IMR-90 (cell line): ENCODE data around the gene TNRC6C. TPM values are rescaled to one million over a fixed set of nuclear protein-coding genes. Genes with fewer than 3 reads are reported as not detected.

Source experiments
- ATAC-seq: fragments of 200-7000 bp; cut with Tn5 transposase; 2 replicates; pipeline ENCODE4 v1.9.1; 2020; ENCODE audit warnings: low read depth, mild to moderate bottlenecking, moderate library complexity
- BruUV-seq: library from RNA; stranded (reverse); fragments of 400-500 nt; replicated peaks from 2 replicates; lab custom pipeline; 2021; lab: Mats Ljungman, UMichigan
- CTCF ChIA-PET: fragments of 300-600 bp; formaldehyde crosslinking; extraction: SDS; loops from one replicate; lab custom pipeline; 2021; ENCODE audit warnings: antibody characterized with exemption; lab: Yijun Ruan, JAX
- POLR2A ChIA-PET: fragments of 300-600 bp; sonication (Branson Sonifier 250); formaldehyde crosslinking; loops from one replicate; lab custom pipeline; 2022; ENCODE audit warnings: antibody characterized with exemption; ENCODE audit not compliant: unreplicated experiment; lab: Charles Lee
- DNase-seq: peaks from one replicate; pipeline ENCODE4 v3.0.0; 2013
- H2AFZ ChIP-seq: replicated peaks from 2 replicates; pipeline ENCODE3; 2013; ENCODE audit warnings: low read length, mild to moderate bottlenecking; ENCODE audit not compliant: poor library complexity
- H2AK5ac ChIP-seq: 2 replicates; pipeline ENCODE4 v1.6.1; 2013; ENCODE audit warnings: low read depth, low read length, inconsistent platforms
- H2AK9ac ChIP-seq: replicated peaks from 2 replicates; pipeline ENCODE3; 2013; ENCODE audit warnings: mild to moderate bottlenecking, low read depth, low read length, moderate library complexity; ENCODE audit not compliant: poor library complexity
- H2BK120ac ChIP-seq: 2 replicates; pipeline ENCODE4 v1.6.1; 2013; ENCODE audit warnings: low read depth, low read length, inconsistent platforms
- H2BK15ac ChIP-seq: 3 replicates; pipeline ENCODE4 v1.6.1; 2013; ENCODE audit warnings: low read depth, low read length, inconsistent platforms
- H2BK20ac ChIP-seq: 2 replicates; pipeline ENCODE4 v1.6.1; 2013; ENCODE audit warnings: low read depth, mild to moderate bottlenecking, inconsistent platforms, low read length, moderate library complexity
- H2BK5ac ChIP-seq: 2 replicates; pipeline ENCODE4 v1.6.1; 2013; ENCODE audit warnings: mild to moderate bottlenecking, low read depth, low read length, inconsistent platforms; ENCODE audit not compliant: poor library complexity, severe bottlenecking
- H3K14ac ChIP-seq: replicated peaks from 2 replicates; pipeline ENCODE4 v1.6.1; 2013; ENCODE audit warnings: low read depth, low read length, inconsistent platforms
- H3K18ac ChIP-seq: 2 replicates; pipeline ENCODE4 v1.6.1; 2013; ENCODE audit warnings: low read depth, low read length, control low read depth
- H3K23ac ChIP-seq: 2 replicates; pipeline ENCODE4 v1.6.1; 2013; ENCODE audit warnings: low read depth, low read length, inconsistent platforms
- H3K27ac ChIP-seq: 2 replicates; pipeline ENCODE4 v1.5.1; 2013; ENCODE audit warnings: mild to moderate bottlenecking, control low read depth, low read length; ENCODE audit not compliant: insufficient read depth
- H3K27me3 ChIP-seq: 2 replicates; pipeline ENCODE4 v1.6.1; 2013; ENCODE audit warnings: low read length; ENCODE audit not compliant: control insufficient read depth, insufficient read depth
- H3K36me3 ChIP-seq: 2 replicates; pipeline ENCODE4 v1.6.1; 2013; ENCODE audit warnings: low read length, mixed read lengths; ENCODE audit not compliant: control insufficient read depth, insufficient read depth
- H3K4ac ChIP-seq: 2 replicates; pipeline ENCODE4 v1.6.1; 2013; ENCODE audit warnings: low read depth, low read length, inconsistent platforms
- H3K4me1 ChIP-seq: 2 replicates; pipeline ENCODE4 v1.6.1; 2013; ENCODE audit warnings: low read length, mixed read lengths; ENCODE audit not compliant: control insufficient read depth, insufficient read depth
- H3K4me2 ChIP-seq: 2 replicates; pipeline ENCODE4 v1.6.1; 2013; ENCODE audit warnings: low read depth, mild to moderate bottlenecking, control low read depth, low read length, moderate library complexity
- H3K4me3 ChIP-seq: 2 replicates; pipeline ENCODE4 v1.5.1; 2013; ENCODE audit warnings: low read depth, mild to moderate bottlenecking, control low read depth, low read length, moderate library complexity; ENCODE audit not compliant: insufficient read depth
- H3K56ac ChIP-seq: 2 replicates; pipeline ENCODE4 v1.6.1; 2013; ENCODE audit warnings: low read length, inconsistent platforms; ENCODE audit not compliant: insufficient read depth; ENCODE audit errors: extremely low read depth
- H3K79me1 ChIP-seq, 2 experiments: 2 replicates each; pipeline ENCODE4 v1.6.1; 2013; ENCODE audit warnings: low read length in 2 of 2, inconsistent platforms in 1 of 2, low read depth in 1 of 2
- H3K9ac ChIP-seq: 2 replicates; pipeline ENCODE4 v1.6.1; 2013; ENCODE audit warnings: low read depth, low read length, control low read depth
- H3K9me1 ChIP-seq: 2 replicates; pipeline ENCODE4 v1.6.1; 2013; ENCODE audit warnings: low read length, inconsistent platforms; ENCODE audit not compliant: insufficient read depth
- H3K9me3 ChIP-seq: 2 replicates; pipeline ENCODE4 v1.6.1; 2013; ENCODE audit warnings: low read length; ENCODE audit not compliant: control insufficient read depth, insufficient read depth
- H4K20me1 ChIP-seq: 2 replicates; pipeline ENCODE4 v1.6.1; 2013; ENCODE audit warnings: low read length, inconsistent platforms; ENCODE audit not compliant: insufficient read depth
- H4K5ac ChIP-seq: 2 replicates; pipeline ENCODE4 v1.6.1; 2013; ENCODE audit warnings: mild to moderate bottlenecking, low read depth, low read length, control low read depth
- H4K8ac ChIP-seq, 2 experiments: 2 replicates each; pipeline ENCODE4 v1.6.1; 2013; ENCODE audit warnings: low read depth in 2 of 2, low read length in 2 of 2, control low read depth in 1 of 2, inconsistent platforms in 1 of 2
- H4K91ac ChIP-seq: 2 replicates; pipeline ENCODE4 v1.6.1; 2013; ENCODE audit warnings: low read depth, low read length, inconsistent platforms; ENCODE audit not compliant: insufficient read depth
- MAZ ChIP-seq: IDR thresholded peaks from 2 replicates; pipeline ENCODE4 v1.6.1; 2012; ENCODE audit warnings: low read depth, mild to moderate bottlenecking, low read length, improper control_type of control experiment, moderate library complexity, borderline replicate concordance
- NFE2L2 ChIP-seq: fragments of 150-350 bp; IDR thresholded peaks from 2 replicates; pipeline ENCODE4 v1.6.1; 2016; ENCODE audit warnings: low read depth, mild to moderate bottlenecking, low read length
- POLR2A ChIP-seq: IDR thresholded peaks from 2 replicates; pipeline ENCODE4 v1.6.1; 2012; ENCODE audit warnings: mild to moderate bottlenecking, low read depth, low read length
- WGBS, 2 experiments: methylation state at CpG; one replicate each; pipeline versions ENCODE4 v1.1.5 to v1.1.7; 2013; ENCODE audit warnings: missing lambda C conversion rate in 2 of 2; ENCODE audit not compliant: insufficient read length in 1 of 2; ENCODE audit errors: extremely low coverage in 2 of 2; 5-methylcytosine and 5-hydroxymethylcytosine counted together
- dilution Hi-C: fragments of 300-500 bp; cut with HindIII; formaldehyde crosslinking; loops from one replicate; pipeline ENCODE4 v1.14.3; 2018; ENCODE audit warnings: low sequenced_read_pairs; ENCODE audit not compliant: unreplicated experiment
- in situ Hi-C: fragments of 300-500 bp; cut with MboI; formaldehyde crosslinking; loops from 3 replicates; pipeline ENCODE4 v1.14.3; 2019; ENCODE audit warnings: low sequenced_read_pairs, inconsistent platforms, mixed read lengths
- intact Hi-C: fragments of 100-400 bp; cut with micrococcal nuclease; formaldehyde crosslinking; loops from 2 replicates; pipeline ENCODE4 v1.10.0; 2022
- polyA plus RNA-seq, 3 experiments: library from polyadenylated mRNA; depleted of rRNA; stranded (reverse); fragments of >200 nt; gene quantifications; 2 replicates each; pipeline ENCODE4 v1.2.3, GENCODE V29; 2012; ENCODE audit warnings: low replicate concordance in 1 of 3
- total RNA-seq: library from RNA; depleted of rRNA; stranded (reverse); fragments of >200 nt; gene quantifications from 2 replicates; pipeline ENCODE4 v1.2.3, GENCODE V29; 2012

The TNRC6C gene
- total and polyA plus RNA-seq, 2 of the 4 experiments (the other 2 are of a cell fraction) = 1.6 to 2.7 TPM

DNA sequence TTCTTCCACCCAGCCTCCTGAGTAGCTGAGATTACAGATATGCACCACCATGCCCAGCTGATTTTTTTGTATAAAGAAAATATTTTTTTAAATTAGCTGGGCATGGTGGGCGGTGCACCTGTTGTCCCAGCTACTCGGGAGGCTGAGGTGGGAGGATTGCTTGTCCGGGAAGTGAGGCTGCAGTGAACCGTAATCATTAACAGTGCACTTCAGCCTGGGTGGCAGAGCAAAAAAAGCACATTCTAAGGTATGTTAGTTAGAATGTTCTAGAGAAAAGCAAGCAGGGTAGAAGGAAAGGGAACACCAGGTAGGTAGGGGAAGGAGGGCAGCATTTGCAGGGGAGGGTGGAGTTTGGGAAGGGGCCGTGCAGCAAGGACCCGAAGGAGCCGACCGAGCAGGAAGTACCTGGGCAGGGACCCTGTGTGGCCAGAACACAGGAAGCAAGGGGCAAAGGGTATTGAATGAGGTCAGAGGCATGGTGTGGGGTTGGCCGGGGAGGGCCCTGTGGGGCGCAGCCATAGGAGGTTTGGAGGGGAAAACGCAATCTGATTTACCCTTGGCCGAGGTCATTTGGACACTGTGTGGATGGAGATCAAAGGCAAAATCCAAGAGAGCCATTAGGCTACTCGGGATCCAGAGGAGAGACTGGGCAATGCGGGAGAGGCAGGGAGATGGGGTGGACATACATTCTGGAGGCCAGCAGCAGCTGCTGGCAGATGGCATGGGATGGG is 189.9 kb downstream of the TNRC6C start:
- peak overlapping the region; percentile 60 for H2AFZ ChIP-seq
- no peak overlapping the region for H4K91ac ChIP-seq
- no peak overlapping the region for H3K4me2 ChIP-seq
- H2BK120ac ChIP-seq = no peak overlapping the region
- no peaks in the 10 kb centered on the region for H3K9me3 ChIP-seq
- H3K4me3 ChIP-seq = no peak overlapping the region
- no peak overlapping the region for H3K4ac ChIP-seq
- CTCF ChIA-PET = no interaction called here
- no peak overlapping the region for H4K5ac ChIP-seq
- H3K27me3 ChIP-seq = no peaks in the 10 kb centered on the region; the same call in 1 of the 2 replicates
- H3K18ac ChIP-seq = no peak overlapping the region
- no peaks in the 10 kb centered on the region for H3K36me3 ChIP-seq
- H3K9ac ChIP-seq = no peak overlapping the region
- no peak overlapping the region for H3K23ac ChIP-seq
- peaks cover 3% of the 10 kb centered on the region; the same call in 1 of the 2 replicates for H3K4me1 ChIP-seq
- no peak overlapping the region for H2BK20ac ChIP-seq
- no peak overlapping the region for H3K14ac ChIP-seq
- H2AK9ac ChIP-seq = no peak overlapping the region
- in situ Hi-C loops (no loop called here), intact Hi-C loops (no loop called here), dilution Hi-C loops (no loop called here)
- no peak overlapping the region for H3K56ac ChIP-seq
- 53% methylated on average over 9 of the region's 14 CpGs; no CpG with 5 or more reads in 1 of the 2 experiments for WGBS, 2 experiments
- POLR2A ChIA-PET = no interaction called here
- TF ChIP-seq MAZ (no peak), NFE2L2 (no peak), POLR2A (no peak)
- H4K8ac ChIP-seq = no peak overlapping the region
- ATAC-seq = no peak
- H3K27ac ChIP-seq = no peak overlapping the region
- no peaks in the 10 kb centered on the region for H4K20me1 ChIP-seq
- no peaks in the 10 kb centered on the region for H3K9me1 ChIP-seq
- H2BK15ac ChIP-seq = no peak overlapping the region
- no peaks in the 10 kb centered on the region for H3K79me1 ChIP-seq
- DNase-seq = no peak
- no peak overlapping the region for H2BK5ac ChIP-seq
- no TSS peak for BruUV-seq
- no peak overlapping the region for H2AK5ac ChIP-seq
